ENCODE results near the gene SLCO4A1. TPM values are rescaled to one million over a fixed set of nuclear protein-coding genes. Genes with fewer than 3 reads are reported as not detected.

The SLCO4A1 gene
- total RNA-seq, 4 donors from 2014 or later, result 24.3 to 73.7 (median 40.5) TPM

- no peaks in the 10 kb centered on the region for H3K36me3 ChIP-seq
- no peaks in the 10 kb centered on the region for H3K9me3 ChIP-seq
- TF ChIP-seq EP300 (IDR thresholded peaks at IDR 0.05) (peak; percentile 57 to 68), POLR2A (IDR thresholded peaks at IDR 0.05) (no peak), CTCF (IDR thresholded peaks at IDR 0.05) (no peak)
- peak in 1 of 2 donors; percentile 46 for DNase-seq (ENCODE audit: low spot score in 2 of 2)
- peak overlapping the region; percentile 25 to 79 (median 46) for H3K27ac ChIP-seq
- no peak overlapping the region for H3K4me3 ChIP-seq
- peaks cover 0 to 41% (median 17%) of the 10 kb centered on the region in 4 donors for H3K4me1 ChIP-seq
- 72 to 75% methylated on average over 19 to 22 of the region's 23 CpGs for WGBS, 2 donors
- peaks cover 0 to 21% of the 10 kb centered on the region in 2 donors for H3K27me3 ChIP-seq
These were observed 24.4 kb upstream of the SLCO4A1 start for GRCh38 chr20:62617711-62618483.

GRCh38 chr20:62618611-62619529 lies 23.4 kb upstream of the SLCO4A1 start:
- H3K36me3 ChIP-seq, result no peaks in the 10 kb centered on the region
- no peak for DNase-seq (ENCODE audit: low spot score in 2 of 2)
- no peak overlapping the region for H3K4me3 ChIP-seq
- WGBS, 2 donors, result 58 to 59% methylated on average over 21 to 22 of the region's 26 CpGs
- peaks cover 0 to 28% of the 10 kb centered on the region in 2 donors for H3K27me3 ChIP-seq
- H3K9me3 ChIP-seq, result no peaks in the 10 kb centered on the region
- H3K27ac ChIP-seq, result peak overlapping the region in 3 of 4 donors; percentile 25 to 79 (median 50)
- TF ChIP-seq POLR2A (IDR thresholded peaks at IDR 0.05) (no peak), EP300 (IDR thresholded peaks at IDR 0.05) (no peak), CTCF (IDR thresholded peaks at IDR 0.05) (no peak)
- peaks cover 0 to 51% (median 26%) of the 10 kb centered on the region in 4 donors for H3K4me1 ChIP-seq

- Histone ChIP-seq H3K4me3 (no peak overlapping the region), H3K36me3 (no peaks in the 10 kb centered on the region), H3K4me1 (peaks cover 0 to 68% (median 36%) of the 10 kb centered on the region in 4 donors), H3K27me3 (peaks cover 0 to 33% of the 10 kb centered on the region in 2 donors), H3K9me3 (no peaks in the 10 kb centered on the region), H3K27ac (no peak overlapping the region)
- TF ChIP-seq CTCF (IDR thresholded peaks at IDR 0.05) (no peak), EP300 (IDR thresholded peaks at IDR 0.05) (no peak), POLR2A (IDR thresholded peaks at IDR 0.05) (no peak)
- DNase-seq (ENCODE audit: low spot score in 2 of 2), result no peak
- 75 to 77% methylated on average over 10 of the region's 13 CpGs for WGBS, 2 donors
These were observed 21.7 kb upstream of the SLCO4A1 start for GRCh38 chr20:62620625-62621024.

GRCh38 chr20:62621251-62622110 lies 20.8 kb upstream of the SLCO4A1 start:
- 62 to 70% methylated on average over 25 to 33 of the region's 34 CpGs for WGBS, 2 donors

More at GRCh38 chr20:62621251-62622110, 20.8 kb upstream of the SLCO4A1 start:
- Histone ChIP-seq H3K9me3 (no peaks in the 10 kb centered on the region), H3K4me1 (peaks cover 0 to 69% (median 36%) of the 10 kb centered on the region in 4 donors), H3K27me3 (peaks cover 0 to 38% of the 10 kb centered on the region in 2 donors), H3K27ac (peak overlapping the region in 2 of 4 donors; percentile 95), H3K36me3 (no peaks in the 10 kb centered on the region), H3K4me3 (no peak overlapping the region)
- DNase-seq (ENCODE audit: low spot score in 2 of 2), result no peak
- no peak for TF ChIP-seq EP300 (IDR thresholded peaks at IDR 0.05)
- no peak for TF ChIP-seq CTCF (IDR thresholded peaks at IDR 0.05)
- TF ChIP-seq POLR2A (IDR thresholded peaks at IDR 0.05), result no peak
